GM04503 (cell line): ENCODE measurements around the gene DLG1.
"Not testable (repeated sequence)": the region's sequence is repeated elsewhere in the genome, so short reads cannot be mapped to it uniquely, and the experiment has no call there.

Experiments used
- DNase-seq: peaks from one replicate; pipeline ENCODE4 v3.0.0-alpha.2; 2012; ENCODE audit warnings: low read depth

Gene DLG1

DNA sequence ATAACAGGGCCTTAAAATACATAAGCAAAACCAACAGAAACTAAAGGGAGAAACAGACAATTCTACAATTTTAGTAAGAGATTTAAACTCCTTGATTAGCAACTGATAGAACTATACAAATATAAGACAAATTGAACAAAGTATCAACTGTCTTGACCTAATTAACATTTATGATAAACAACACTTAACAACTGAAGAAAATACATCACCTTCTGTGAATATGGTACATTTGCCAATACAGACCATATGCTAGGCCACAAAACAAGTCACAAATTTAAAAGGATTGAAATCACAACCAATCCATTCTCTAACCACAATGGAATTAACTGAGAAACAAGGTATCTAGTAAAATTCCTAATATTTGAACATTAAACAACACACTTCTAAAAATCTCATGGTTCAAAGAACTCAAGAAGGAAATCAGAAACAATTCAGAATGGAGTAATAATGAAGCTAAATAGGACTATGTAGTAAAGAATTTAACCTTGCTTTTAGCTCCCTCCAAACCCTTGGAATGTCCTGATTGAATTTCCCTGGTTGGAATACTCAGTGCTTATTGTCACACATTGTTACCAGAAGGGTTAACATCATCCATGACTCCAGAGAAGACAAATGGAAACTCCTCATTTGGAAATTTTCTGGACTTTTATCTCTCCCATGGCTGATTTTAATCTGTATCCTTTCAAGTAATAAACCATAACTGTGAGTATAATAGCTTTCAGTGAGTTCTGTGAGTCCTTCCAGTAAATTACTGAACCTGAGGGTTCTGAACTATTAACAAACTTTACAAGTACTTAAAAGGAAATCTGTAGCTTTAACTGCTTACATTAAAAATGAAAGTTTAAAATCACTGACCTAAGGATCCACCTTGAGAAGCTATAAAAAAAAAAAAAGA, 88.8 kb downstream of the DLG1 start:
- no peak for DNase-seq

DNA sequence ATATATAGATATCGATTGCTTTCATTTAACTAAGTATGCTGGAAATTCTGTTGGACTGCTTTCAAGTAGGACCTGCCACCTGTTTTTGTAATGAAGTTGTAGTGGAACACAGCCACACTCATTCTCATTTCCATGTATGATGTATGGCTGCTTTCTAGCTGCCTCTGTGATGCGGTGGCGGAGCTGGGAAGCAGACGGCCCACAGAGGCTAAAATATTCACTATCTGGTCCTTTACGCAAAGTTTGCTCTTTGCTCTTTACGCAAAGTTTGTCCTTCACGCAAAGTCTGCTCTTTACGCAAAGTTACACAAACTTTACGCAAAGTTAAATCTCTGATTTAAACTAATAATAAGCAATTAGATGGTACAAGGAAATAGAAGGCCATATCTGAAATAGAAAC, 91.5 kb downstream of the DLG1 start:
- no peak for DNase-seq

GRCh38 chr3:197205675-197206074, 92.7 kb downstream of the DLG1 start:
- no peak for DNase-seq

- DNase-seq = no peak
Measured at GRCh38 chr3:197205265-197205664, 93.1 kb downstream of the DLG1 start.

DNA sequence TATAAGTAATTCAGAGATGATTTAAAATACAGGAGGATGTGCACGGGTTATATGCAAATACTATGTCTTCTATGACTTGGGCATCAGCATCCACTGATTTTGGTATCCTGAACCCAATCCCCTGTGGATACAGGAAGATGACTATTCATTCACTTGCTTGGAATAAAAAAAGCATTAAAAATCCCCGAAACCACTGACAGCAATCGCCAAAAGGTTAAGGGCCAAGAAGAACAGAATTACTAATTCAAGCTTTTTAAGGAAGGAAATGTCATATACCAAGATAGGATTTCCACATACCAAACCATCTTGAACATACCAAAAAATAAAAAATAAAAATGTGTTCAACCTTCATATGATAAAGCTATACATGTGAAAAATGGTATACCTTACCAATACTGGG, 93.7 kb downstream of the DLG1 start:
- no peak for DNase-seq

DNA sequence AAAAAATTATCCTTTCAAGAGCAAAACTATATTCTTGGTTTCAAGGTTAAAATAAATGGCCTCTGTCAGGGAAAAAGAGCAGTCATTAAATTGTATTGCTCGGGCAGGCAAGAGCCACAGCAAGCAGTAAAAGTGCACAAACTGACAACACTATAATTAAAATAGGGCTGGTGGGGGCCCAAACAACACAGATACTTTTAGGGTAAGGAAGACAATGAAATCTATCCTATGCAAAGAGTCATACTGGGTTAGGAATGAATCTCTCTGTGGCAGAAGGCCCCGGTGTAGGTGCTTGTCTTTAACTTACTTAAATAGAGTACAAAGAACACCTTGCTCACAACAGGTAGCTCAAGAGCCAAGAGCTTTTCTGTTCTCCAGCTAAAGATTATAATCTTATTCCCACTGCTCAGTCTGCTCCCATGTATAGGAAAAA, 94.7 kb downstream of the DLG1 start:
- DNase-seq = no peak

DNA sequence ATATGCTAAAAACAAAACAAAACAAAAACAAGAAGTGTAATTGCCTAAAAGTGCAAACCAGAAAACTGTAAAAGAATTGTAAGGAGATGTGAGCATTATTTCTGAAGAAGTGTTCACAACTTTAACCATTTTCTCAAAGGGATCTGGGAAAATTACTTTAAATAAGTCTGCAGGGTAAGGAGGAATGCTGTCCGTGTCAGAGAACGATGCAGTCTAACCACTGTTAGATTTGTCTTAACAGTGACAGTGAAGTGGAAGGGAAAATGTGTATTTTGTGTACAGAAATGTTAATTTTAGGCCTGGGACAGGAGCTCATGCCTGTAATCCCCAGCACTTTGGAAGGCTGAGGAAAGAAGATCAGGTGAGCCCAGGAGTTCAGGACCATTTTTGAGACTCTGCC, 95.7 kb downstream of the DLG1 start:
- DNase-seq = no peak

DNA sequence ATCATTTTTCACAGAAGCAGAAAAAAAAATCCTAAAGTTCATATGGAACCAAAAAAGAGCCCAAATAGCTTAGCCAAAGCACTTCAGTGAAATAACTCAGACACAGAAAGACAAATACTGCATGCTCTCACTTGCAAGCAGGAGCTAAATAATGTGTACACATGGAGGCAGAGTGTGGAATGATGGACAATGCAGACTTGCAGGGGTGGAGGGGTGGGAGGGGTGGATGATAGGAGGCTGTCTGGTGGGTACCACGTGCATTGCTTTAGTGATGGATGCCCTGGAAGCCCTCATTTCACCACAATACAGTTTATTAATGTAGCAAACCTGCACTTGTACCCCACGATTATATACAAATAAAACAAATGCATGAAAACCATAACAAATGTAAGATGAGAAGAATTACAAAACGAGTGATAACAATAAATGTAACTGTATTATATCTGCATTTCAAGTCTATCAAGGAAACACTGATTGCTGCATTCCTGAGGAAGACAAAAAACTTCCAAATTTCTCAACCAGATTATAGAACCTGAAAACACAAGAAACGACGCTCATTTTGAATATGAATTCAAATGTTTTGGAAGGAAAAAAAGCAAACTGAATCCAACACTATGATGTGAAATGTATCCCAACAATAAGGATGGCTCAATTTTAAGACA, 96.5 kb downstream of the DLG1 start:
- DNase-seq = no peak

DNA sequence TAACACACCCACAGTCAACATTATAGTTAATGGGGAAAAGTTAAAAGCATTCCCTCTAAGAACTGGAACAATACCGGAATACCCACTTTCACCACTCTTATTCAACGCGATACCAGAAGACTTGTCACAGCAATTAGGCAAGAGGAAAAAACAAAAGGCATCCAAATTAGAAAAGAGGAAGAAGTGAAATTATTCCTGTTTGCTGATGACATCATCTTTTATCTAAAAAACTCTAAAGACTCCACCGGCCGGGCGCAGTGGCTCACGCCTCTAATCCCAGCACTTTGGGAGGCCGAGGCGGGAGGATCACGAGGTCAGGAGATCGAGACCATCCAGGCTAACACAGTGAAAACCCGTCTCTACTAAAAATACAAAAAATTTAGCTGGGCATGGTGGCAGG, 97.6 kb downstream of the DLG1 start:
- DNase-seq = not testable (repeated sequence)

DNA sequence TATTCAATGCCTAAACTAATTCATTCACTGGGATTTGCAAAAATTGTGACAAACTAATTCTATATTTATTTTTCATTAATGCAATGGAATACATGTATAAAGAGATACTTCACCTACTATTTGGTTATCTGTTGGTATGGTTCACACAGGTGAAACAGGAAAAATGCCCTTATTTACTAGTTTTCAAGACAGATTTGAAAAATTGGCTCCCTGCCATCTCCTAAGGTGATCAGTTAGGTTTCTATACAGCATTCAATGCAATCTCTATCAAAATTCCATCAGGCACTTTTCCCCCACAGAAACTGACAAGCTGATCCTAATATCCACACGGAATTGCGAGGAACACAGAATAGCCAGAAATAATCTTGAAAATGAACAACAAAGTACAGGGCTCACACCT, 101.1 kb downstream of the DLG1 start:
- DNase-seq = no peak

DNA sequence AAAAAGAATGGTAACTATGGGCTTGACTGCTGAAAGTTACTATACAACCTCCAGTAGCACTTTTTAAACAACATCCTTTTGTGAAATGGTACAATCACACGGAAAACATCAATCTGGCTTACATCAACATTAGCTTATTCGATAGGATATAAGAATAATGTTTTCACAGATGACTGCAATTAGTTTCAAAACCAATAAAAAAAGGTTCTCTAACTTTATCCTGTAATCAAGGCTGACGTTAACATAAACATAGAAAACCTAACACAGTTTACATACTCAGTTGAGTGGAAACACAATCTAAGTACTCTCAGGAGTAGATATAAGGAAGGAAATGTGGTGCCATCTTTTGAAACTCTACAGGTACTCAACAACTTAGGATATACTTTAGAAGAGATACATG, 102.2 kb downstream of the DLG1 start:
- no peak for DNase-seq

DNA sequence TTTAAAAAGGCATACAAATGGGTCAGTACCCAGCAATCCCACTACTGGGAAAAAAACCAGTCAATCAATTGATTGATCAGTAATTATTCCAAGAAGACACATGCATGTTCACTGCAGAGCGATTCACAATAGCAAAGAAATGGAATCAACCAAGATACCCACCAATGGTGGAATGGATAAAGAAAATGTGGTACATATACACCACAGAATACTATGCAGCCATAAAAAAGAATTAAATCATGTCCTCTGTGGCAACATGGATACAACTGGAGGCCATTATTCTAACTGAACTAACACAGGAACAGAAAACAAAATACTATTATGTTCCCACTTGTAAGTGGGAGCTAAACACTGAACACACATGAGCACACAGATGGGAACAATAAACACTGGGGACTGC, 103.1 kb downstream of the DLG1 start:
- DNase-seq = no peak

GRCh38 chr3:197193759-197194158, 104.7 kb downstream of the DLG1 start:
- DNase-seq = not testable (repeated sequence)

DNA sequence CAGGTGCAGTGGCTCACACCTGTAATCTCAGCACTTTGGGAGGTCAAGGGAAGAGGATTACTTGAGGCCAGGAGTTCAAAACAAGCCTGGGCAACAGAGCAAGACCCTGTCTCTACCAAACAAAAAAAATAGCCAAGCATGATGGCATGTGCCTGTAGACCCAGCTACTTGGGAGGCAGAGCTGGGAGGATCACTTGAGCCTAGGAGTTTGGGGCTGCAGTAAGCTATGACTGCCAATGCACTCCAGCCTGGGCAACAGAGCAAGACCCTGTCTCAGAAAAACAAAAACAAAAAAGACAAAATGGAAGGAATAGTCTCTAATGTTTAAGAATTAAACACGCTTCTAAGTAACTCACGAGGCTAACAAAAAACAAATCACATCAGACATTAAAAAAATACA, 106.5 kb downstream of the DLG1 start:
- no peak for DNase-seq

GRCh38 chr3:197189623-197190022, 108.8 kb downstream of the DLG1 start:
- no peak for DNase-seq

GRCh38 chr3:197188963-197189362, 109.4 kb downstream of the DLG1 start:
- no peak for DNase-seq

- DNase-seq = no peak
Measured at GRCh38 chr3:197186887-197187588, 111.4 kb downstream of the DLG1 start.

DNA sequence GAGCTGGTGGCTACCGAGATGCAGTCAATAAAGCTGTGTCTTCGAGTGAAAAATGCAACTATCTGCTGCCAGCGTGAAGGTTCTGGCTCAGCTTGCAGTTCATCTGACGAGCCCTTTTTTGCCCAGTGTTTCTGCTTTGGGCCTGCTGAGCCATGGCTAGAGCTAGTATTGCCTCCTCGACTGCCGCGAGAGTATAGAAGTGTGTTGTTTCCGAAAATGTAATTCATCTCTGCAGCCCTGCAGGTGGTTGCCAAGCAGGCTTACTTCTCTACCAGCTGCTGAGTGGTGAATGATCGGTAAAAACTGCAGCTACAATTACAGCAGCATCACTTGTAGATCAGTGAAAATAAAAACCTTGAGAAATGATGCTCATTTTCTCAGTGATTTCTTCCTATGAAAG, 114.8 kb downstream of the DLG1 start:
- no peak for DNase-seq

GRCh38 chr3:197181741-197182140, 116.7 kb downstream of the DLG1 start:
- DNase-seq = no peak

DNA sequence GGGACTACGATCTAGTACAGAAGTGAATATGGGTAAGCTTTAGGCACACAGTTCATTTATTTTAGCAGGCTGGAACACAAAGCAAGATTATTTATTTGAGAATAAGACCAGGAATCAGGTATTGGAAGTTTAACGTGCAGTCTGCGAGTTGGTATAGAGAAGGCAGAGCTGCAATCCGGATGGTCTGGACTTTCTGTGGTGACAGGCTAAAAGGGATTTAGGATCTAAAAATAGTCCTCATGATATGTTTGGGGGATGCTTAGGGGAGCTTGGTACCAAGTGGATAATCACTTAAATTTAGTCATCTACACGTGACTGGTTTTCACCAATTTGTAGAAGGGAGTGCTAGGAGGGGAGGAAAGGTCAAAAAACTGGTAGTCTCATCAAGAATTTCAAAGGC, 119.4 kb downstream of the DLG1 start:
- DNase-seq = no peak

GRCh38 chr3:197175503-197175902, 122.9 kb downstream of the DLG1 start:
- no peak for DNase-seq

DNA sequence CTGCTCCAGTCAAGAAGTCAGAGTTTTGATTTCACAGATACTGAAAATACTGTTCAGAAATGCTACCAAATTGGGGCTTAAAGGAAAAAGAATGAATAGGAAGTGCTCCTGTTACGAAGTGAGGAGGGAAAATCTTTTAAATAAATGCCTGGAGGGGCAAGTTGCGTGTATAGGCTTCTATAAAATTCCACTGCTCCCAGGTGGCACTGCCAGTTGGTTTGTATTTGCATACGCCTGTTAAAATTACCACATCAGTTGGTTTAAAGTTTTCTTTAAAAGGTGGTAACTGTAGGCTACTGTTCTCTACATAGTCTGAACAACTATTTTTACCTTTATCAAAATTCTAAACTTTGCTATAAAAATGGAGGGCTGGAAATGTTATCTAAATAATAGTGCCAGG, 123.5 kb downstream of the DLG1 start:
- DNase-seq = no peak

DNA sequence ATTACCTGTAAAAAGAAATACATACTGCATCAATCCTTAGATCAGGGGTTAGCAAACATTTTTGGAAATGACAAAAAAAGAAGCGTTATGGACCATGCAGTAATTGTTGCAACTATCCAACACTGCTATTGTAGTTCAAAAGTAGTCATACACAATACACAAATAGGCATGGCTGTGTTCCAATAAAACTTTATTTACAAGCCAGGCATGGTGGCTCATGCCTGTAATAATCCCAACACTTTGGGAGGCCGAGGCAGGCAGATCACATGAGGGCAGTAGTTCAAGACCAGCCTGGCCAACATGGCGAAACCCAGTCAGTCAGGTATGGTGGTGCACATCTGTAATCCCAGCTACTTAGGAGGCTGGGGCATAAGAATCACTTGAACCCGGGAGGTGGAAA, 124.8 kb downstream of the DLG1 start:
- no peak for DNase-seq
